Mucosa of stomach (tissue), 1 donor: ENCODE data around the gene CRY1.
"Not testable (repeated sequence)": the region's sequence is repeated elsewhere in the genome, so short reads cannot be mapped to it uniquely, and the experiment has no call there.

ENCODE experiments used
- H3K27me3 ChIP-seq: one replicate; pipeline ENCODE4 v1.7.0; 2013; ENCODE audit warnings: mild to moderate bottlenecking, low read length; ENCODE audit not compliant: control insufficient read depth, insufficient read depth
- H3K36me3 ChIP-seq: one replicate; pipeline ENCODE4 v1.7.0; 2013; ENCODE audit warnings: low read length; ENCODE audit not compliant: control insufficient read depth, insufficient read depth
- H3K4me1 ChIP-seq: one replicate; pipeline ENCODE4 v1.7.0; 2013; ENCODE audit warnings: mild to moderate bottlenecking, low read length; ENCODE audit not compliant: control insufficient read depth, insufficient read depth
- H3K4me3 ChIP-seq: one replicate; pipeline ENCODE4 v1.7.0; 2013; ENCODE audit warnings: low read length
- H3K9ac ChIP-seq: one replicate; pipeline ENCODE4 v1.7.0; 2013; ENCODE audit warnings: mild to moderate bottlenecking, low read length, moderate library complexity
- H3K9me3 ChIP-seq: one replicate; pipeline ENCODE4 v1.7.0; 2013; ENCODE audit warnings: mild to moderate bottlenecking, low read length, moderate library complexity; ENCODE audit not compliant: control insufficient read depth
- donor health status: Pancreatic carcinoma.

The CRY1 gene

DNA sequence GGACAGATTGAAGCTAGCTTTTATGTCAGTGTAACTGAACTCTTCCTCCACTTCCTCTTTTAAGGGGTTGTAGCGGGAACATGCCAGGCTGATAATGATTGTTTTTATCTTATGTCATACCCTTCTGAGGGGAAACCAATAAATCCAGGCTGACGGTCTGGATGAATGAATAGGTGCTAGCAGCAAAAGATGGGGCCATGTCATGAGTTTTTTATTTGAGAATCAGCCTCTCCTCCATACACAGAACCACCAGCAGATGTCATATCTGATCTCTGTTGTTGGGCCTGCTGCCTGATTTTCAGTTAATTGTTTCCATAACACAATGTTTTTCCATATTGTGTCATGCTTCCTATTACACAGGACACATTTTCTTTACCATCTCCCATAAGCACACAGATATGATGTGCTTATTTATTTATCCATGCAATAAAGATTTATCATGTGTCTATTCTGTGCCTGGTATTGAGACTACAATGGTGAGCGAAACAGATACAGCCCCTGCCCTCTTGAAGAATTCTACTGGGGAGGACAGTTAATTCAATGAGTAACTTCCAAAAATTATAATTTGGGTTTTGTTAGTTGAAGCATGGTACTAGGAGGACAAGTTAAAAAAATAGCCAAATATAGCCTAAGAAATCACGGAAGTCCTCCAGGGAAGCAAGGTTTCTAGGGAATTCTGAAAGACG is 33.6 kb upstream of the CRY1 start:
- Histone ChIP-seq H3K27me3 (no peaks in the 10 kb centered on the region), H3K36me3 (no peaks in the 10 kb centered on the region), H3K4me3 (no peak overlapping the region), H3K9ac (no peak overlapping the region), H3K4me1 (no peaks in the 10 kb centered on the region), H3K9me3 (no peaks in the 10 kb centered on the region)

- Histone ChIP-seq H3K4me1 (no peaks in the 10 kb centered on the region), H3K27me3 (no peaks in the 10 kb centered on the region), H3K36me3 (no peaks in the 10 kb centered on the region), H3K4me3 (no peak overlapping the region), H3K9ac (no peak overlapping the region), H3K9me3 (no peaks in the 10 kb centered on the region)
These were observed 32.5 kb upstream of the CRY1 start for GRCh38 chr12:107125833-107126232.

- Histone ChIP-seq H3K9me3 (no peaks in the 10 kb centered on the region), H3K27me3 (no peaks in the 10 kb centered on the region), H3K4me1 (no peaks in the 10 kb centered on the region), H3K9ac (no peak overlapping the region), H3K4me3 (no peak overlapping the region), H3K36me3 (no peaks in the 10 kb centered on the region)
These were observed 29.2 kb upstream of the CRY1 start for GRCh38 chr12:107122452-107122958.

GRCh38 chr12:107119091-107119490 is 25.7 kb upstream of the CRY1 start:
- H3K36me3 ChIP-seq: no peaks in the 10 kb centered on the region
- H3K4me1 ChIP-seq: no peaks in the 10 kb centered on the region
- no peak overlapping the region for H3K4me3 ChIP-seq
- H3K9me3 ChIP-seq: no peaks in the 10 kb centered on the region
- H3K9ac ChIP-seq: no peak overlapping the region
- no peaks in the 10 kb centered on the region for H3K27me3 ChIP-seq

DNA sequence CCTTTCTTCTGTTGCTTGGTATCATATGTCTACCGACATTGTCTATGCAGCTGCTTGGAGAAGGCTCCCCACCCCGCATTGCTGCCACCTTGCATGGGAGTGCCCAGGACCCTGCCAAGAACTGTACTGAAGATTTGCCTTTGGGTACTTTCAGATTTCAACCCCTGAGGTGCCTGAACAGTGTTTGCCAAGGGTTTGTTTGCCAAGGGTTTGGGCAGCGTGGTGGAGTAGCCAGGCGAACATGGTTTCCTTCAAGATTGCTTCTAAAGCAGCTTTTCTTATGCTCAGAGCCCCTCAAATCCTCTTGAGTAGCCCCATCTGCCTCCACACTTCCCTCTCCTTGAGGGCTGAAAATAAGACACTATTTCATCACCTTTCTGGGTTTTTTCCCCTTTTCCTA is 25.3 kb upstream of the CRY1 start:
- no peaks in the 10 kb centered on the region for H3K27me3 ChIP-seq

GRCh38 chr12:107115119-107115518 is 21.8 kb upstream of the CRY1 start:
- H3K4me3 ChIP-seq: no peak overlapping the region
- H3K9me3 ChIP-seq: no peaks in the 10 kb centered on the region
- peaks cover 5% of the 10 kb centered on the region for H3K27me3 ChIP-seq
- H3K4me1 ChIP-seq: no peaks in the 10 kb centered on the region
- H3K36me3 ChIP-seq: no peaks in the 10 kb centered on the region
- H3K9ac ChIP-seq: no peak overlapping the region

More for the DNA sequence above, 25.3 kb upstream of the CRY1 start:
- Histone ChIP-seq H3K4me1 (no peaks in the 10 kb centered on the region), H3K9ac (no peak overlapping the region), H3K9me3 (no peaks in the 10 kb centered on the region), H3K4me3 (no peak overlapping the region), H3K36me3 (no peaks in the 10 kb centered on the region)

DNA sequence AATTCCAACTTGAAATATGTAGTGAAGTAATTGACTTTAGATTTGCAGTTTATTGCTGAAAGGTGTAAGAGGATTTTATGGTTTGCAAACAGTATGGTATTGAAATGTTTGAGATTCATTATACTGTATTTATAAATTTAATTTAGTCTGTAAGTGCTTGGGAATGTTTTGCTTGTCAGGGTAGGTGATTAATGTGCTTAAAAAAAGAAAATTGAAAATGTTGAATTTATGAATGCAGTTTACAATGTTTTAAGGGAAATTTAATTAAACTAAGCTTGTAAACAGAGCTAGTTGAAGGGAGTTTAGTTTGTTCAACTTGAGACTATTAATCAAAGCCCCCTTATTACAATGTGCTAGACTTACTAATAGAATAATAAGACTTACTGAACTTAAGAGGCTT is 18.0 kb upstream of the CRY1 start:
- Histone ChIP-seq H3K36me3 (no peaks in the 10 kb centered on the region), H3K4me1 (no peaks in the 10 kb centered on the region), H3K4me3 (no peak overlapping the region), H3K9me3 (no peaks in the 10 kb centered on the region), H3K9ac (no peak overlapping the region), H3K27me3 (peaks cover 5% of the 10 kb centered on the region)

- Histone ChIP-seq H3K9me3 (no peaks in the 10 kb centered on the region), H3K9ac (no peak overlapping the region), H3K27me3 (peaks cover 5% of the 10 kb centered on the region), H3K4me1 (no peaks in the 10 kb centered on the region), H3K4me3 (no peak overlapping the region), H3K36me3 (no peaks in the 10 kb centered on the region)
These were observed 16.7 kb upstream of the CRY1 start for GRCh38 chr12:107109726-107110719.

GRCh38 chr12:107108995-107109508 is 15.7 kb upstream of the CRY1 start:
- Histone ChIP-seq H3K27me3 (peaks cover 5% of the 10 kb centered on the region), H3K9me3 (no peaks in the 10 kb centered on the region), H3K36me3 (no peaks in the 10 kb centered on the region), H3K9ac (no peak overlapping the region), H3K4me3 (no peak overlapping the region), H3K4me1 (no peaks in the 10 kb centered on the region)

- not testable (repeated sequence) for H3K36me3 ChIP-seq, H3K4me3 ChIP-seq, H3K9me3 ChIP-seq, H3K9ac ChIP-seq, H3K27me3 ChIP-seq, H3K4me1 ChIP-seq
These were observed 15.0 kb upstream of the CRY1 start for GRCh38 chr12:107108366-107108765.

GRCh38 chr12:107107381-107107780 is 14.0 kb upstream of the CRY1 start:
- H3K27me3 ChIP-seq: peaks cover 2% of the 10 kb centered on the region

More at GRCh38 chr12:107107381-107107780, 14.0 kb upstream of the CRY1 start:
- Histone ChIP-seq H3K9ac (no peak overlapping the region), H3K4me3 (no peak overlapping the region), H3K4me1 (no peaks in the 10 kb centered on the region), H3K9me3 (no peaks in the 10 kb centered on the region), H3K36me3 (no peaks in the 10 kb centered on the region)
